SK-N-MC (cell line): ENCODE results near the gene ZC3H14.

ENCODE experiments used
- DNase-seq: peaks from one replicate; pipeline ENCODE4 v3.0.0-alpha.2; 2011; ENCODE audit warnings: low read depth, low spot score
- H3K27ac ChIP-seq: fragments of 200-600 bp; sonication (generic); 2 replicates; pipeline ENCODE4 v1.5.1; 2016; ENCODE audit warnings: mixed run types
- H3K36me3 ChIP-seq: fragments of 200-600 bp; sonication (generic); 2 replicates; pipeline ENCODE4 v1.6.1; 2017; ENCODE audit warnings: antibody characterized with exemption, low read length, mixed read lengths; ENCODE audit not compliant: insufficient read depth
- H3K4me3 ChIP-seq: fragments of 200-600 bp; sonication (generic); 2 replicates; pipeline ENCODE4 v1.5.1; 2016
- H3K9ac ChIP-seq: fragments of 200-600 bp; sonication (generic); 2 replicates; pipeline ENCODE4 v1.8.0; 2017; ENCODE audit warnings: mixed run types, mixed read lengths; ENCODE audit not compliant: insufficient read length
- H3K9me3 ChIP-seq: fragments of 200-600 bp; sonication (generic); 2 replicates; pipeline ENCODE4 v1.6.1; 2017; ENCODE audit warnings: low read depth, mild to moderate bottlenecking, antibody characterized with exemption, low read length, moderate library complexity, mixed read lengths
- EZH2 ChIP-seq: fragments of 200-600 bp; sonication (generic); IDR thresholded peaks from one replicate; pipeline ENCODE4 v1.6.1; 2017; ENCODE audit warnings: antibody characterized with exemption
- FOXP2 ChIP-seq: optimal IDR thresholded peaks from 2 replicates; pipeline ENCODE3; 2011; ENCODE audit warnings: mild to moderate bottlenecking, moderate library complexity; ENCODE audit not compliant: insufficient read depth; ENCODE audit errors: extremely low read length, control extremely low read depth
- POLR2AphosphoS5 ChIP-seq: IDR thresholded peaks from 2 replicates; pipeline ENCODE4 v1.6.1; 2012; ENCODE audit warnings: mild to moderate bottlenecking, low read depth, low read length, borderline replicate concordance

Gene ZC3H14

GRCh38 chr14:88592031-88592430, 29.2 kb downstream of the ZC3H14 start:
- Histone ChIP-seq H3K27ac (no peak overlapping the region), H3K4me3 (no peak overlapping the region), H3K36me3 (peaks cover 85% of the 10 kb centered on the region), H3K9me3 (no peaks in the 10 kb centered on the region), H3K9ac (no peak overlapping the region)
- no peak for TF ChIP-seq POLR2AphosphoS5
- no peak for TF ChIP-seq FOXP2
- no peak for TF ChIP-seq EZH2
- no peak for DNase-seq

GRCh38 chr14:88597038-88597437, 34.2 kb downstream of the ZC3H14 start:
- H3K36me3 ChIP-seq, result peaks cover 92% of the 10 kb centered on the region
- H3K4me3 ChIP-seq, result no peak overlapping the region
- no peak for TF ChIP-seq EZH2
- TF ChIP-seq POLR2AphosphoS5, result no peak
- DNase-seq, result no peak
- no peak overlapping the region for H3K27ac ChIP-seq
- no peak overlapping the region for H3K9ac ChIP-seq
- no peaks in the 10 kb centered on the region for H3K9me3 ChIP-seq

GRCh38 chr14:88597601-88598000, 34.8 kb downstream of the ZC3H14 start:
- Histone ChIP-seq H3K9me3 (no peaks in the 10 kb centered on the region), H3K36me3 (peaks cover 96% of the 10 kb centered on the region), H3K27ac (no peak overlapping the region), H3K4me3 (no peak overlapping the region), H3K9ac (no peak overlapping the region)
- no peak for DNase-seq
- TF ChIP-seq EZH2, result no peak
- TF ChIP-seq POLR2AphosphoS5, result no peak
- no peak for TF ChIP-seq FOXP2

- H3K4me3 ChIP-seq, result no peak overlapping the region
- H3K9ac ChIP-seq, result no peak overlapping the region
- TF ChIP-seq FOXP2 (no peak), EZH2 (no peak), POLR2AphosphoS5 (no peak)
- H3K36me3 ChIP-seq, result peaks cover 96% of the 10 kb centered on the region
- no peak for DNase-seq
- H3K9me3 ChIP-seq, result no peaks in the 10 kb centered on the region
- H3K27ac ChIP-seq, result no peak overlapping the region
Measured at GRCh38 chr14:88598097-88598675, 35.3 kb downstream of the ZC3H14 start.

- TF ChIP-seq FOXP2, result no peak
- Histone ChIP-seq H3K9ac (no peak overlapping the region), H3K27ac (no peak overlapping the region), H3K9me3 (no peaks in the 10 kb centered on the region), H3K36me3 (peaks cover 96% of the 10 kb centered on the region), H3K4me3 (no peak overlapping the region)
- no peak for DNase-seq
Measured at GRCh38 chr14:88599326-88599725, 36.5 kb downstream of the ZC3H14 start.

GRCh38 chr14:88599761-88600439, 37.1 kb downstream of the ZC3H14 start:
- no peak overlapping the region for H3K4me3 ChIP-seq
- TF ChIP-seq POLR2AphosphoS5 (no peak), FOXP2 (no peak), EZH2 (no peak)
- no peak for DNase-seq
- no peak overlapping the region for H3K9ac ChIP-seq
- no peak overlapping the region for H3K27ac ChIP-seq
- no peaks in the 10 kb centered on the region for H3K9me3 ChIP-seq
- peaks cover 97% of the 10 kb centered on the region for H3K36me3 ChIP-seq

GRCh38 chr14:88604212-88604611, 41.4 kb downstream of the ZC3H14 start:
- no peaks in the 10 kb centered on the region for H3K9me3 ChIP-seq
- no peak for DNase-seq
- H3K4me3 ChIP-seq, result no peak overlapping the region
- peaks cover 95% of the 10 kb centered on the region for H3K36me3 ChIP-seq
- TF ChIP-seq FOXP2, result no peak
- no peak for TF ChIP-seq POLR2AphosphoS5
- no peak for TF ChIP-seq EZH2
- no peak overlapping the region for H3K9ac ChIP-seq
- H3K27ac ChIP-seq, result no peak overlapping the region

- peaks cover 97% of the 10 kb centered on the region for H3K36me3 ChIP-seq
- H3K27ac ChIP-seq, result no peak overlapping the region
- no peak overlapping the region for H3K9ac ChIP-seq
- no peak for DNase-seq
- TF ChIP-seq EZH2 (no peak), FOXP2 (no peak), POLR2AphosphoS5 (no peak)
- H3K9me3 ChIP-seq, result no peaks in the 10 kb centered on the region
- no peak overlapping the region for H3K4me3 ChIP-seq
Measured at GRCh38 chr14:88605594-88605993, 42.8 kb downstream of the ZC3H14 start.

- no peaks in the 10 kb centered on the region for H3K9me3 ChIP-seq
- no peak overlapping the region for H3K27ac ChIP-seq
- DNase-seq, result no peak
- TF ChIP-seq FOXP2 (no peak), EZH2 (no peak), POLR2AphosphoS5 (no peak)
- H3K4me3 ChIP-seq, result no peak overlapping the region
- H3K36me3 ChIP-seq, result peaks cover 97% of the 10 kb centered on the region
- no peak overlapping the region for H3K9ac ChIP-seq
Measured at GRCh38 chr14:88607829-88608228, 45.0 kb downstream of the ZC3H14 start.
